Duodenal mucosa (tissue), 2 donors: ENCODE data around the gene PCSK6.

ENCODE experiments used
- H3K27ac ChIP-seq: one replicate; pipeline ENCODE4 v1.7.0; 2013; ENCODE audit warnings: low read depth, low read length
- H3K27me3 ChIP-seq, 2 donors: one replicate each; pipeline ENCODE4 v1.7.0; 2013; ENCODE audit warnings: low read length in 2 of 2, control low read depth in 1 of 2; ENCODE audit not compliant: insufficient read depth in 2 of 2, control insufficient read depth in 1 of 2
- H3K36me3 ChIP-seq, 2 donors: one replicate each; pipeline ENCODE4 v1.7.0; 2013; ENCODE audit warnings: low read length in 2 of 2, control low read depth in 1 of 2; ENCODE audit not compliant: insufficient read depth in 2 of 2, control insufficient read depth in 1 of 2
- H3K4me1 ChIP-seq, 2 donors: one replicate each; pipeline ENCODE4 v1.7.0; 2013; ENCODE audit warnings: low read length in 2 of 2, control low read depth in 1 of 2; ENCODE audit not compliant: insufficient read depth in 2 of 2, control insufficient read depth in 1 of 2
- H3K4me3 ChIP-seq, 2 donors: one replicate each; pipeline ENCODE4 v1.7.0; 2013; ENCODE audit warnings: low read length in 2 of 2, low read depth in 1 of 2
- H3K9ac ChIP-seq, 2 donors: one replicate each; pipeline ENCODE4 v1.7.0; 2013; ENCODE audit warnings: low read length in 2 of 2, low read depth in 1 of 2
- H3K9me3 ChIP-seq, 2 donors: one replicate each; pipeline ENCODE4 v1.7.0; 2013; ENCODE audit warnings: low read length in 2 of 2, control low read depth in 1 of 2; ENCODE audit not compliant: control insufficient read depth in 1 of 2

PCSK6 gene

DNA sequence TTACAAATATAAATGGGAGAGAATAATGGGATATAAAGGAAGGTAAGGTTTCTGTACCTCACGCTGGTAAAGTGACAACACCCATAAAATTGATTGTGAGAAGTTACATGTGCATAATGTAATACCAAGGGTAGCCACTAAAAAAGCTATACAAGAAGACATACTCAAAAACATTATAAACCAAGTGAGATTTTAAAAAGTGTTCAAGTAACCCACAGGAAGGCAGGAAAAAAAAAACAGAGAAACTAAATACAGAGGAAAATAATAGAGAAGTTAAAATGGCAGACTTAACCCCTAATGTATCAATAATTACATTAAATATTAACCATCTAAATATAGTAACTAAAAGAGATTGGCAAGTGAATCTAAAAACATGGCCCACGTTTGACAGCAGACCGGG is 76.3 kb downstream of the PCSK6 start:
- Histone ChIP-seq H3K4me1 (no peaks in the 10 kb centered on the region), H3K9ac (no peak overlapping the region), H3K27me3 (no peaks in the 10 kb centered on the region), H3K4me3 (no peak overlapping the region), H3K27ac (no peak overlapping the region), H3K9me3 (peaks cover 0 to 2% of the 10 kb centered on the region in 2 donors), H3K36me3 (no peaks in the 10 kb centered on the region)

DNA sequence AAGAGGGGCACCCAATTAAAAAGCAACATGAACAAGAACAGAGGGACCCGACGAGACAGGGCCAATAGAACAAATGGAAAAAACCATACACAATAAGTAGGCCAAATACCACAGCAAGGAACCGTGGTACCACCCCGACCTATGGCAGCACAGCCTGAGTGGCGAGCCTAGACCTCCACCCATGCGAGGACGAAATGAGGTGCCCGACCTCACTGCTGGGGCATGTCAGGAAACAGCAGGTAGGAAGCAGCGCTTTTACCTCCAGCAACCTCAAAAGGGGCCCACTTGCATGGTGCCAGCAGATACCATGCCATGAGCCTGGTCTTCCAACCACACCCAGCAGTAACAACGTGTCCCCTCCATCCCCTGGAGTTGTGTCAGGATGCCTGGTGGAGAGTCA is 77.9 kb downstream of the PCSK6 start:
- Histone ChIP-seq H3K27ac (no peak overlapping the region), H3K9ac (no peak overlapping the region), H3K9me3 (peaks cover 0 to 1% of the 10 kb centered on the region in 2 donors), H3K4me3 (no peak overlapping the region), H3K4me1 (no peaks in the 10 kb centered on the region), H3K36me3 (no peaks in the 10 kb centered on the region), H3K27me3 (no peaks in the 10 kb centered on the region)

DNA sequence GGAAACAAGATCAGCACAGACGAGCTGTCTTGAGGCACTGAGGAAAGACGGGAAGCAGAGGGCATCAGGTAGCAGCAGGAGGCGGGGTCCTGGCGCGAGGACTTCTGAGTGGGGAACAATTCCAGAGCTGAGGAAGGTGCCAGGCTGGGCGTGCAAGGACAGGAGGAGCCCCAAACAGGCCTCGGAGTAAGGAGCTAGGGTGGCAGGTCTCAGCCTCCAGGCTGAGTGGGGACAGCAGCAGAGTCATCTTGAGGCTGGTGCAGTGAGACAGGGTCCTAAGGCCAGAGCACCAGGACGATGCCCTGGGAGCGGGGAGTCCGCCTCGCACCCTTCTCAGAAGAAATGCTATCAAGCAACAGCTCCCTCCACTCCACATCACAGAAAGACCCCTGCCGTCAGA is 78.4 kb downstream of the PCSK6 start:
- no peak overlapping the region for H3K9ac ChIP-seq
- no peak overlapping the region for H3K27ac ChIP-seq
- H3K36me3 ChIP-seq: no peaks in the 10 kb centered on the region
- no peaks in the 10 kb centered on the region for H3K27me3 ChIP-seq
- H3K9me3 ChIP-seq: no peaks in the 10 kb centered on the region
- H3K4me1 ChIP-seq: no peaks in the 10 kb centered on the region
- no peak overlapping the region for H3K4me3 ChIP-seq

DNA sequence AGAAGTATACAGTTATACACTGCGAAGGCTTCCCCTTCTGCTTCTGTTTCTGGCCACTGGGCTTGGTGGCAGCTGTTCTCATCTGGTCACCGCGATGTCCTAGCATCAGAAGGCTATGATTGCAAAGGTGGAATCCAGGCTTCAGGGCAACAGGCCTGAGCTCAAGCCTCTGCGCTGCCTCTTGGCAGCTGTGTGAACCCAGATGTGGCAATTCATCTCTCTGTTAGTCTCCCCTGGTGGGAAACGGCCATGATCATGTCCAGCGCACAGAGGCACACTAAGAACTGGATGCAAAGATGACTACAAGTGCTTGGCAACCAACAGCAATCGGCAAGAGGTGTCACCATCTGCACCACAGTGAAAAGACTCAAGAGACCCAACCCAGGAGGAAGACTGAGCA is 78.9 kb downstream of the PCSK6 start:
- Histone ChIP-seq H3K9me3 (no peaks in the 10 kb centered on the region), H3K36me3 (no peaks in the 10 kb centered on the region), H3K4me1 (no peaks in the 10 kb centered on the region), H3K27ac (no peak overlapping the region), H3K9ac (no peak overlapping the region), H3K4me3 (no peak overlapping the region), H3K27me3 (no peaks in the 10 kb centered on the region)

DNA sequence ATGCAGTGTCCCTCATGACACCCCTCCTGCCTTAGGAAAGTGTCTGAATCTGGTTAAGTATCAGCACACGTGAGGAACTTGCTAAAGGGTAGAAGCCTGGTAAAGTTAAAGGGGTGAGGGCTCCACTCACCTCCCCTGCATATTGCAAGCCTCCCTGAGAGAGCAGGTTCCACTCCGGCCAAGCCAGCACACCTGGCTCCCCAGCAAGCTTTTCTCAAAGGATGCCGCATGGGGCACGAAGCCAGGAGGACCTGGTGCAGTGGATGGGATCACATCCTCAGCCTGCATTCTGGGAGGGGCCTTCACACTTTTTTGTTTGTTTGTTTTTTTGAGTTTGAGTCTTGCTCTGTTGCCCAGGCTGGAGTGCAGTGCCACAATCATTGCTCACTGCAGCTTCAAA is 79.9 kb downstream of the PCSK6 start:
- Histone ChIP-seq H3K9ac (no peak overlapping the region), H3K9me3 (no peaks in the 10 kb centered on the region), H3K27ac (no peak overlapping the region), H3K36me3 (no peaks in the 10 kb centered on the region), H3K4me3 (no peak overlapping the region), H3K27me3 (no peaks in the 10 kb centered on the region), H3K4me1 (no peaks in the 10 kb centered on the region)

DNA sequence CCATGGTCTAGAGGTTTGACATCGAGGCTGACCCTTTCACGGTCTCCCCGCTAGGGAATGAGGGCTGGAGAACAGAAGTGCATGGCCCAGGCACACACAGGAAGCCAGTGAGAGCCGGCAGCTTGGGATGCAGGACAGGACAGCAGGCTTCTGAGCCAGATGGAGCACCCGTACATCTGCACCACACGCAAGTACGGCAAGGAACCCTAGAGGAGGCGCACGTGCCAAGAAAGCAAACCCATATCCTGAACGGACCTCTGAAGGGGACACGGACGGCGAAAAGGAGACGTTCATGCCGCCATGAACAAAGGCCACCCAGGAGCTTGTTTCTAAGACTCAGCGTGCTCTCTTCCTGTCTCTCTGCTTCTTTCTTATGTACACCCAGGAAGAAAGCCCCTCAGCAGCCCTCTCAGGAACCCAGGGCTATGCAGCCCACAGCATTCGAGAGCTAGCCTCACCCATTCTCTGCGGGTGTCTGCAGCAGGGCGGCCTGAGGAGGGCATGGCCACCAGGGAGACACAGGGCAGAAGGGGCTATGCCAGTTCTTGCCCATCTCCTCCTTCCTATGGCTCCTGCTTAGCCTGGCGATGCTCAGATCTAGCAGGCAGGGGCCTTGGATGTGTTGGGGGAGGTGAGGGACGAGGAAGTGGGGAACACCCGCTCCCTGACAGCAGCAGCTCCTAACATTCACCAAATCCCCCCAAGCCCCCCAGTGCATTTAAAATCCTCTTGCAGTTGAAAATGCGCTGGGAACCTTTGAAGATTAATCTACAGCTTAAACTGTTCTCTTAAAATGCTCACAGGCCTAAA is 81.3 kb downstream of the PCSK6 start:
- no peak overlapping the region for H3K27ac ChIP-seq
- no peaks in the 10 kb centered on the region for H3K27me3 ChIP-seq
- no peaks in the 10 kb centered on the region for H3K4me1 ChIP-seq
- no peak overlapping the region for H3K4me3 ChIP-seq
- no peaks in the 10 kb centered on the region for H3K36me3 ChIP-seq
- no peaks in the 10 kb centered on the region for H3K9me3 ChIP-seq
- H3K9ac ChIP-seq: no peak overlapping the region

- H3K4me1 ChIP-seq: no peaks in the 10 kb centered on the region
- no peaks in the 10 kb centered on the region for H3K9me3 ChIP-seq
- no peaks in the 10 kb centered on the region for H3K27me3 ChIP-seq
- H3K4me3 ChIP-seq: no peak overlapping the region
- H3K27ac ChIP-seq: no peak overlapping the region
- H3K36me3 ChIP-seq: no peaks in the 10 kb centered on the region
- no peak overlapping the region for H3K9ac ChIP-seq
These were observed 82.1 kb downstream of the PCSK6 start for GRCh38 chr15:101407439-101407838.

DNA sequence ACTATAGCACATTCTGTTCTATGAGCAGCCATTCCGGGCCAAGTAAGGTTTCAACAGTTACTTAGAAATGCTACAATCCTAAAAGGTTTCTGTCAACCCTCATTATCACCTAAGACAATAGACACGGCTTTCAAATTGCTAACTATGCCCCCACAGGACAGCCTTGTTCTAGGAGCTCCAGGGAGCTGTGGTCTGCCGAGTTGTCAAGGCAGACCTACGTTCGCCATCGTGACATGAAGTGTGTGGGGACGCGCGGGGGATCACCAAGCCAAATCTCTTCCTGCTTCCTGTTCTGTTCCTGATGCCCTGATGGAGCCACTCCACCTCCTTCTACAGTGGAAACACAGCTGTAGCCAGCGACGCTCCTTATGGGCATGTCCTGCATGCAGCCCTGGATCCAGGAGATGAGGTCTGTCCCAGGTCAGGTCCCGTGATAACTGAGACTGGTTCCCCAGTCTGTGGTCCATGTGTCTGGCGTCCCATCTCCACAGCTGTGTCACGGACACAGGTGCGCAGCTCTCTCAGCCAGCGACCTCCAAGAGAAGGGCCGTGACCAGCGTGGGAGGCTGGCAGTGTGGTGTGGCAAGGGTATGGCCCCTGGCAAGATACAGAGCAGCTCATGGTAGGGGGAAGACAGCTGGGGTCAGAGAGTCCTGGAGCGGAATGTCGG is 82.8 kb downstream of the PCSK6 start:
- H3K4me1 ChIP-seq: no peaks in the 10 kb centered on the region
- no peaks in the 10 kb centered on the region for H3K36me3 ChIP-seq
- no peak overlapping the region for H3K9ac ChIP-seq
- H3K27ac ChIP-seq: no peak overlapping the region
- no peak overlapping the region for H3K4me3 ChIP-seq
- H3K9me3 ChIP-seq: no peaks in the 10 kb centered on the region
- H3K27me3 ChIP-seq: no peaks in the 10 kb centered on the region

GRCh38 chr15:101406036-101406435 is 83.5 kb downstream of the PCSK6 start:
- H3K9ac ChIP-seq: no peak overlapping the region
- no peaks in the 10 kb centered on the region for H3K36me3 ChIP-seq
- no peak overlapping the region for H3K27ac ChIP-seq
- H3K4me1 ChIP-seq: no peaks in the 10 kb centered on the region
- no peaks in the 10 kb centered on the region for H3K27me3 ChIP-seq
- H3K4me3 ChIP-seq: no peak overlapping the region
- H3K9me3 ChIP-seq: no peaks in the 10 kb centered on the region

- H3K27ac ChIP-seq: no peak overlapping the region
These were observed 85.3 kb downstream of the PCSK6 start for GRCh38 chr15:101404245-101404644.

More at GRCh38 chr15:101404245-101404644, 85.3 kb downstream of the PCSK6 start:
- Histone ChIP-seq H3K4me1 (no peaks in the 10 kb centered on the region), H3K27me3 (no peaks in the 10 kb centered on the region), H3K9me3 (no peaks in the 10 kb centered on the region), H3K4me3 (no peak overlapping the region), H3K36me3 (no peaks in the 10 kb centered on the region), H3K9ac (no peak overlapping the region)
